Measurements from ENCODE around the gene SGIP1.

The SGIP1 gene

DNA sequence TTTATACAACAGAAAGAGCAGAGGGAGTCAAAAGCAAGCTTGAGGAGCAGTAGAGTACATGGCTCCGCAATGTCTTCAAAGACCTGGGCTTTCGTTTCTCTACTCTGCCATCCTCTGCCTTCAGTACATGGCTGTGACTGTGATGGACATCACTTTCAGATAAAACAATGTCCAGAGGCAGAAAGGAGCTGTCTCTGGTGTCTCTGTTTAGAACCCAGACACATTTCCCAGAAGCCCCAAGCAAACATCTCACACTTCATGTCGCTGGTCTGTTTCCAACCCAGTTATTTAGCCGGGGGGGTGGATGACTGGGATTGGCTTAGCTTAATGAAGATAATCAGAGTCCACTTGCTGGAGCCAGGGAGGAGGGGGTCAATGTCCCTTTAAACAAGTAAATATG lies 25.6 kb downstream of the SGIP1 start:
- TF ChIP-seq, protein P1, sequence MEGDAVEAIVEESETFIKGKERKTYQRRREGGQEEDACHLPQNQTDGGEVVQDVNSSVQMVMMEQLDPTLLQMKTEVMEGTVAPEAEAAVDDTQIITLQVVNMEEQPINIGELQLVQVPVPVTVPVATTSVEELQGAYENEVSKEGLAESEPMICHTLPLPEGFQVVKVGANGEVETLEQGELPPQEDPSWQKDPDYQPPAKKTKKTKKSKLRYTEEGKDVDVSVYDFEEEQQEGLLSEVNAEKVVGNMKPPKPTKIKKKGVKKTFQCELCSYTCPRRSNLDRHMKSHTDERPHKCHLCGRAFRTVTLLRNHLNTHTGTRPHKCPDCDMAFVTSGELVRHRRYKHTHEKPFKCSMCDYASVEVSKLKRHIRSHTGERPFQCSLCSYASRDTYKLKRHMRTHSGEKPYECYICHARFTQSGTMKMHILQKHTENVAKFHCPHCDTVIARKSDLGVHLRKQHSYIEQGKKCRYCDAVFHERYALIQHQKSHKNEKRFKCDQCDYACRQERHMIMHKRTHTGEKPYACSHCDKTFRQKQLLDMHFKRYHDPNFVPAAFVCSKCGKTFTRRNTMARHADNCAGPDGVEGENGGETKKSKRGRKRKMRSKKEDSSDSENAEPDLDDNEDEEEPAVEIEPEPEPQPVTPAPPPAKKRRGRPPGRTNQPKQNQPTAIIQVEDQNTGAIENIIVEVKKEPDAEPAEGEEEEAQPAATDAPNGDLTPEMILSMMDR (IDR thresholded peaks at IDR 0.05; ENCODE audit: poor library complexity, severe bottlenecking), result no peak
- DNase-seq (ENCODE audit: low spot score), result no peak
- ATAC-seq (ENCODE audit: low read depth), result no peak
- H3K4me3 ChIP-seq (ENCODE audit: severe bottlenecking), result no peak overlapping the region
- no peaks in the 10 kb centered on the region for H3K9me3 ChIP-seq (ENCODE audit: severe bottlenecking)
- H3K4me1 ChIP-seq (ENCODE audit: insufficient read depth, poor library complexity, severe bottlenecking), result peaks cover 22% of the 10 kb centered on the region
- no peaks in the 10 kb centered on the region for H3K36me3 ChIP-seq (ENCODE audit: low read depth)
- H3K27me3 ChIP-seq (ENCODE audit: insufficient read depth, poor library complexity, severe bottlenecking), result no peaks in the 10 kb centered on the region
- H3K27ac ChIP-seq (ENCODE audit: poor library complexity, severe bottlenecking), result no peak overlapping the region

DNA sequence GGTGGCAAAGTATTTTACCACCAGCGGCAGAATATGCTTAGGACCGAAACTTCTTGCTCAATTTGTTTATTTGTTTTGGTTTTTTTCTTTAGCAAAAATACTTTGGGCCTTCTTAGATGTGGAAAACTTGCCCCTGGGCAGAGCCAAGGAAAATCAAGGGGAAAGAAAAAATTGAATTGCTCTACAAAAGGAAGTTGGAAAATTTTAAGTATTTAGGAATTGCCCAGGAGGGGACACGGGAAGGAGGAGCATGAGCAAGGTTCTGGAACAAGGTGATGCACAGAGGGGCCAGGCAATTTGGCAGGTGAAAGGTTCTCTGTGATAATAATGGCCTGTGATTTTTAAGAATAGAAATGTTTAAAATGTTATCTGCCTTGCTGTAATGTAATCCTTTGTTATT lies 28.6 kb downstream of the SGIP1 start:
- ATAC-seq (ENCODE audit: low read depth) (no peak), DNase-seq (ENCODE audit: low spot score) (no peak)
- TF ChIP-seq, protein P1 (IDR thresholded peaks at IDR 0.05; ENCODE audit: poor library complexity, severe bottlenecking), result no peak
- H3K27ac ChIP-seq (ENCODE audit: poor library complexity, severe bottlenecking), result peak overlapping the region; percentile 91
- no peaks in the 10 kb centered on the region for H3K27me3 ChIP-seq (ENCODE audit: insufficient read depth, poor library complexity, severe bottlenecking)
- H3K4me1 ChIP-seq (ENCODE audit: insufficient read depth, poor library complexity, severe bottlenecking), result peaks cover 21% of the 10 kb centered on the region
- no peak overlapping the region for H3K4me3 ChIP-seq (ENCODE audit: severe bottlenecking)
- H3K36me3 ChIP-seq (ENCODE audit: low read depth), result no peaks in the 10 kb centered on the region
- no peaks in the 10 kb centered on the region for H3K9me3 ChIP-seq (ENCODE audit: severe bottlenecking)

DNA sequence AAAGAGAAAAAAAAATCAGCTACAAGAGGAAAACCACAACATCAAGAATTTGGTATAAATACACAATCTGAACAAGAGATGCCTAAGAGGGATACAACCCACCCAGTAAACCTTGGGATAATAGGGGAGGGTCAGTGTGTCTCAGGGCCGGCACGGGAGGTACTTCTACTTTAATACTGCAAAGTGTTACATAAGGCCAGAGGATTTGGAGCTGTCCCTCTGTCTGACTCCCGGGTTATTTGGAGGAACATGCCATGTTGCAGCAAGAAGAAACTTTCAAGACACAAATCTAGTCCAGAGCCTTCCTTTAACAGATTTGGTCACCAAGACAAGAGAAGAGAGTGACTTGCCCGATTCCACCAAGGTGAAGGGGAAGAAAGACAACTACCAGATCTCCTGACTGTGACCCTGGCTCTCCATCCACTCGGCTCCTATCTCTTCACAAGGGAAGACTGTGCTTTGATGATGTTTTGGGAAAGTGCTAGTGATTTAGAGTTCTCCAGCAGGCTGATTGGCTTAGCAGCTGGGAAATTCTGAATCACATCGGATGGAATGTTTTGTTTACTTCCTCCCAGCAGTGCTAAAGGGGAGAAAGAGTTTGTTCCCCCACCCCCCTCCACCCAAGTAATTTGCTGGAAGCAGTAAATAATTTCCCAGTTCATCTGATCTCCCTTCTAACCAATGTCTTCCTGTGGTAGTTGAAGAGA lies 29.3 kb downstream of the SGIP1 start:
- DNase-seq (ENCODE audit: low spot score), result no peak
- peak; percentile 44; the same call in 2 of the 3 replicates for ATAC-seq (ENCODE audit: low read depth)
- no peak overlapping the region for H3K4me3 ChIP-seq (ENCODE audit: severe bottlenecking)

DNA sequence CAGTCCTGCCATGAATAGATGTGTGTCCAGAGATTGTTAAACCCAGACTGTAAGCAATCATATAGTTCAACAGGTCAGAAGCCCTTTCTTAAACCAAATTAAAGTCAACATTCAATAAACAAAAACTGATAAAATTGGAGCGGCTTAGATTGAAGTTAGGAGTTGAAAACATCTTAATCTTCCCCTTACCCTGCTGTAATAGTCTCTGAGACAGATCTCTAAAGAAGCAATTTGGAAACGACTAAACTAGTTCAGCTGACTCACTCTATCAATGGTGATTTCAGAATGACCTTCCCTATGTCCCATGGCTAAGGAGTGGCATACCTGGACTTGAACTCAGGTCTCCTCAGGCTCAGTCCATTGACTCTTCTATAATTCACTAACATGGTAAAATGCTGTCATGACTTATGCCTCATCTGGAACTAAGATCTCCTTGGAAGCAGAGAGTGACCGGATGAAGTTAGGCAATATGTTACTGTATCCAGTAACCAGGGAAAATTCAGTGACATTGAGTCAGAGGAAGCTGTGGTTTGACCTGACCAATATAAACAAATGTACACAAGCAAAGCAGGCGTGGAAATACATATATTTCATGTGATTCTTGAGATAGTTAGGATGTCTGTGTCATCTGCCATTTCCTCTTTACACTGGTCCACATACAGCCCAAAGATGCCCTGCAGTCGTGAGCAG lies 30.1 kb downstream of the SGIP1 start:
- TF ChIP-seq, protein P1 (IDR thresholded peaks at IDR 0.05; ENCODE audit: poor library complexity, severe bottlenecking), result no peak
- Histone ChIP-seq H3K9me3 (ENCODE audit: severe bottlenecking) (no peaks in the 10 kb centered on the region), H3K4me1 (ENCODE audit: insufficient read depth, poor library complexity, severe bottlenecking) (peaks cover 21% of the 10 kb centered on the region), H3K36me3 (ENCODE audit: low read depth) (no peaks in the 10 kb centered on the region), H3K27me3 (ENCODE audit: insufficient read depth, poor library complexity, severe bottlenecking) (no peaks in the 10 kb centered on the region), H3K4me3 (ENCODE audit: severe bottlenecking) (no peak overlapping the region), H3K27ac (ENCODE audit: poor library complexity, severe bottlenecking) (peak overlapping the region; percentile 91)
- DNase-seq (ENCODE audit: low spot score) (no peak), ATAC-seq (ENCODE audit: low read depth) (peak; percentile 96)

More for the DNA sequence above, 29.3 kb downstream of the SGIP1 start:
- H3K27ac ChIP-seq (ENCODE audit: poor library complexity, severe bottlenecking), result peak overlapping the region; percentile 91
- no peaks in the 10 kb centered on the region for H3K9me3 ChIP-seq (ENCODE audit: severe bottlenecking)
- TF ChIP-seq, protein P1 (IDR thresholded peaks at IDR 0.05; ENCODE audit: poor library complexity, severe bottlenecking), result no peak
- H3K36me3 ChIP-seq (ENCODE audit: low read depth), result no peaks in the 10 kb centered on the region
- no peaks in the 10 kb centered on the region for H3K27me3 ChIP-seq (ENCODE audit: insufficient read depth, poor library complexity, severe bottlenecking)
- peaks cover 21% of the 10 kb centered on the region for H3K4me1 ChIP-seq (ENCODE audit: insufficient read depth, poor library complexity, severe bottlenecking)

DNA sequence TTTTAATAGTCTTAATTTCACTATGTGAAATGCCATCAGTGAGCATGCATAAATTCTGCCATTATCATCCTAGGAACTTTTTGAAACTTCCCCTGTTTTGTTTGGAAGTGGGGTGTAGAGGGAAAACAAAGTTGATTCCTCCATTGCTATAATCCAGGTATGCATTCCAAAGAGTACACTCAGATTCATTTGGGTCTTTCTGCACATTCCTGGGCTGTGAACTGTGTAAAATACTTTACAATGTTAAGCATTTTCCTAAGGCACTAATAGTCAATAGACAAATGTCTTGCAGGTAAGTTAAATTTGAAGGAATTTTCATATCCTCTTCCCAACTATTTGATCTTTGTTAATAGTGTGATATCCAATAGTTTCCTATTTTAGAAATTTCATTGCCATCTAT lies 36.2 kb downstream of the SGIP1 start:
- TF ChIP-seq, protein P1 (IDR thresholded peaks at IDR 0.05; ENCODE audit: poor library complexity, severe bottlenecking), result no peak
- H3K4me3 ChIP-seq (ENCODE audit: severe bottlenecking), result no peak overlapping the region
- peaks cover 33% of the 10 kb centered on the region for H3K4me1 ChIP-seq (ENCODE audit: insufficient read depth, poor library complexity, severe bottlenecking)
- DNase-seq (ENCODE audit: low spot score) (no peak), ATAC-seq (ENCODE audit: low read depth) (peak; percentile 96)
- H3K27ac ChIP-seq (ENCODE audit: poor library complexity, severe bottlenecking), result peak overlapping the region; percentile 72
- H3K27me3 ChIP-seq (ENCODE audit: insufficient read depth, poor library complexity, severe bottlenecking), result no peaks in the 10 kb centered on the region
- H3K9me3 ChIP-seq (ENCODE audit: severe bottlenecking), result no peaks in the 10 kb centered on the region
- H3K36me3 ChIP-seq (ENCODE audit: low read depth), result no peaks in the 10 kb centered on the region
